Endothelial cell (in vitro differentiated cells): ENCODE measurements around the gene SMIM43. TPM values are rescaled to one million over a fixed set of nuclear protein-coding genes. Genes with fewer than 3 reads are reported as not detected.

Experiments used
- DNase-seq: peaks from one replicate; pipeline ENCODE4 v3.0.0; 2021; ENCODE audit warnings: low spot score
- H3K27ac Mint-ChIP-seq: one replicate; pipeline ENCODE4 v1.8.0; 2021; ENCODE audit warnings: mixed read lengths, inconsistent platforms; ENCODE audit not compliant: unreplicated experiment
- H3K27me3 Mint-ChIP-seq: one replicate; pipeline ENCODE4 v1.8.0; 2021; ENCODE audit warnings: mild to moderate bottlenecking, moderate library complexity, mixed read lengths, inconsistent platforms; ENCODE audit not compliant: unreplicated experiment
- H3K36me3 Mint-ChIP-seq: one replicate; pipeline ENCODE4 v1.8.0; 2021; ENCODE audit warnings: mild to moderate bottlenecking, low read depth, mixed read lengths, inconsistent platforms; ENCODE audit not compliant: unreplicated experiment
- H3K4me1 Mint-ChIP-seq: one replicate; pipeline ENCODE4 v1.8.0; 2021; ENCODE audit warnings: mild to moderate bottlenecking, mixed read lengths, inconsistent platforms; ENCODE audit not compliant: unreplicated experiment
- H3K4me3 Mint-ChIP-seq: one replicate; pipeline ENCODE4 v1.8.0; 2021; ENCODE audit warnings: mild to moderate bottlenecking, mixed read lengths, inconsistent platforms; ENCODE audit not compliant: unreplicated experiment
- H3K9me3 Mint-ChIP-seq: one replicate; pipeline ENCODE4 v1.8.0; 2021; ENCODE audit warnings: mixed read lengths, inconsistent platforms; ENCODE audit not compliant: unreplicated experiment
- total RNA-seq: library from RNA; stranded (reverse); fragmentation: NEBNext Ultra II Directional; extraction: Animal tissue kit (Norgen Biotek cat#: 25700); gene quantifications from one replicate; pipeline ENCODE4 v1.2.1, GENCODE V29; 2021; ENCODE audit not compliant: unreplicated experiment
- TF ChIP-seq, protein P1 (sequence below): fragments of 200-600 bp; sonication (generic); IDR thresholded peaks from one replicate; pipeline ENCODE4 v1.5.0; 2021; ENCODE audit warnings: antibody characterized with exemption; ENCODE audit not compliant: unreplicated experiment

The SMIM43 gene
- total RNA-seq, 1 donor from 2014 or later: 19.8 TPM

GRCh38 chr4:121738780-121739535, 26.0 kb downstream of the SMIM43 start:
- no peak for DNase-seq
- TF ChIP-seq, protein P1, sequence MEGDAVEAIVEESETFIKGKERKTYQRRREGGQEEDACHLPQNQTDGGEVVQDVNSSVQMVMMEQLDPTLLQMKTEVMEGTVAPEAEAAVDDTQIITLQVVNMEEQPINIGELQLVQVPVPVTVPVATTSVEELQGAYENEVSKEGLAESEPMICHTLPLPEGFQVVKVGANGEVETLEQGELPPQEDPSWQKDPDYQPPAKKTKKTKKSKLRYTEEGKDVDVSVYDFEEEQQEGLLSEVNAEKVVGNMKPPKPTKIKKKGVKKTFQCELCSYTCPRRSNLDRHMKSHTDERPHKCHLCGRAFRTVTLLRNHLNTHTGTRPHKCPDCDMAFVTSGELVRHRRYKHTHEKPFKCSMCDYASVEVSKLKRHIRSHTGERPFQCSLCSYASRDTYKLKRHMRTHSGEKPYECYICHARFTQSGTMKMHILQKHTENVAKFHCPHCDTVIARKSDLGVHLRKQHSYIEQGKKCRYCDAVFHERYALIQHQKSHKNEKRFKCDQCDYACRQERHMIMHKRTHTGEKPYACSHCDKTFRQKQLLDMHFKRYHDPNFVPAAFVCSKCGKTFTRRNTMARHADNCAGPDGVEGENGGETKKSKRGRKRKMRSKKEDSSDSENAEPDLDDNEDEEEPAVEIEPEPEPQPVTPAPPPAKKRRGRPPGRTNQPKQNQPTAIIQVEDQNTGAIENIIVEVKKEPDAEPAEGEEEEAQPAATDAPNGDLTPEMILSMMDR: no peak
- H3K27me3 Mint-ChIP-seq: no peaks in the 10 kb centered on the region

DNA sequence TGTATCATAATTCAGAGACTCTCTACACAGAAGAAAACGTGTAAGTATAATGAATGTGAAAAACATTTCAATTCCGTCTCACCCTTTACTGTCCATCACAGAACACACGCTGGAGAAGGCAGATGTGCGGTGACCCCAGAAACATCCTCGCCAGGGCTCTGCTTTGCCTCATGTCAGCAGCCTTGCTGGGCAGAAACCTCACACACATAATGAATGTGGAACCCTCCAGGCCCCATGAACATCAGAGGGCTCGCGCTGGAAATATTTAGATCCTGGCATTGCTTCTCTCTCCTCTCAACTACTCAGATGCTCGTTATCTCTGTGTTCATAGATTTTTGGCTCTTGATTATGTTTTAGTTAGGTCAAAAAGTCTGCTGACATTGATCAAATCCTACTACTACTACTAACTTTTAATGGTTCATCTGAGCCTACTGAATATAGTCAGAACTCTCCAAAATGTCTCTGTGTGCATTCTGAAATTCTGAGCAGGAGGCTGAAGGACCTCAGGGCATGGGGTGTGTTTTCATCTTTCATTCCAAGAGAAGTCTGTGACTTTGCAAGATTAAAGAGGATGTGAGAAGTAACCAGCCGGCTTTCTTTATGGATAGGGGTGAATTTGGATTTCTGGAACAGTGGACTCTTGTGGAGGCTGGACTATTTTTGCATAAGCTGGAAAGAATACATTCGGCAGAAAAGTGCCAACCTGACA, 27.0 kb downstream of the SMIM43 start:
- H3K9me3 Mint-ChIP-seq: no peaks in the 10 kb centered on the region
- TF ChIP-seq, protein P1: no peak

More at GRCh38 chr4:121738780-121739535, 26.0 kb downstream of the SMIM43 start:
- H3K36me3 Mint-ChIP-seq: no peaks in the 10 kb centered on the region
- H3K9me3 Mint-ChIP-seq: no peaks in the 10 kb centered on the region
- no peak overlapping the region for H3K4me3 Mint-ChIP-seq
- no peak overlapping the region for H3K27ac Mint-ChIP-seq
- no peaks in the 10 kb centered on the region for H3K4me1 Mint-ChIP-seq

GRCh38 chr4:121736735-121737351, 28.1 kb downstream of the SMIM43 start:
- H3K9me3 Mint-ChIP-seq: no peaks in the 10 kb centered on the region

More for the DNA sequence above, 27.0 kb downstream of the SMIM43 start:
- no peak overlapping the region for H3K4me3 Mint-ChIP-seq
- H3K27me3 Mint-ChIP-seq: no peaks in the 10 kb centered on the region
- DNase-seq: no peak
- H3K36me3 Mint-ChIP-seq: no peaks in the 10 kb centered on the region
- H3K27ac Mint-ChIP-seq: no peak overlapping the region
- H3K4me1 Mint-ChIP-seq: no peaks in the 10 kb centered on the region

GRCh38 chr4:121734571-121734970, 30.4 kb downstream of the SMIM43 start:
- H3K36me3 Mint-ChIP-seq: no peaks in the 10 kb centered on the region
- no peaks in the 10 kb centered on the region for H3K27me3 Mint-ChIP-seq
- H3K27ac Mint-ChIP-seq: no peak overlapping the region
- no peak overlapping the region for H3K4me3 Mint-ChIP-seq
- DNase-seq: no peak
- no peaks in the 10 kb centered on the region for H3K4me1 Mint-ChIP-seq
- TF ChIP-seq, protein P1: no peak
- H3K9me3 Mint-ChIP-seq: no peaks in the 10 kb centered on the region

More at GRCh38 chr4:121736735-121737351, 28.1 kb downstream of the SMIM43 start:
- peak; percentile 48 for DNase-seq
- Mint-ChIP-seq H3K4me1 (no peaks in the 10 kb centered on the region), H3K27me3 (no peaks in the 10 kb centered on the region), H3K36me3 (no peaks in the 10 kb centered on the region), H3K27ac (no peak overlapping the region), H3K4me3 (no peak overlapping the region)
- TF ChIP-seq, protein P1: peak; percentile 40
